GM20000 (cell line): ENCODE measurements around the gene SNX15.

ENCODE experiments used
- DNase-seq: peaks from one replicate; pipeline ENCODE4 v3.0.0; 2012; ENCODE audit warnings: low spot score
- TF ChIP-seq, protein P1 (sequence below): IDR thresholded peaks from 2 replicates; pipeline ENCODE4 v1.5.1; 2012; ENCODE audit warnings: mild to moderate bottlenecking, control low read depth; ENCODE audit errors: extremely low read depth, missing control alignments

Gene SNX15

DNA sequence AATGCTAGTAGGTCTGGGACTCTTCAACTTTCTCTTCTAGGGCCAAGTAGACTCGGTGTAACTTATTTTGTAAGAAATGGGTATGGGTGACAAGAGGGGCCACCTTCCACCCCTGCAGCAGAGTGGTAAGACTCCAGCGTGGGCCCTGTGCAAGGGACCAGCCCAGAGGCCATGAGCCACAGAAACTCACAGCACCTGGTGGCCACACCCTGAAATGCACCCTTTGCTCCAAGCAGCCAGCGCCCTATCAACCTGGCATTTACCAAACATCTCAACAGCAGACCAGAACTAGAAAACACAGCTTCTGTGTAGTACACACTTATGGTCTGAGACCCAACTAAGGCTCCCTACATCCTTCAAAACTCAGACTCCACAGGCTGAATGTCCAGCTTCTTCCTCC is 50.9 kb downstream of the SNX15 start:
- DNase-seq = peak; percentile 63
- TF ChIP-seq, protein P1, sequence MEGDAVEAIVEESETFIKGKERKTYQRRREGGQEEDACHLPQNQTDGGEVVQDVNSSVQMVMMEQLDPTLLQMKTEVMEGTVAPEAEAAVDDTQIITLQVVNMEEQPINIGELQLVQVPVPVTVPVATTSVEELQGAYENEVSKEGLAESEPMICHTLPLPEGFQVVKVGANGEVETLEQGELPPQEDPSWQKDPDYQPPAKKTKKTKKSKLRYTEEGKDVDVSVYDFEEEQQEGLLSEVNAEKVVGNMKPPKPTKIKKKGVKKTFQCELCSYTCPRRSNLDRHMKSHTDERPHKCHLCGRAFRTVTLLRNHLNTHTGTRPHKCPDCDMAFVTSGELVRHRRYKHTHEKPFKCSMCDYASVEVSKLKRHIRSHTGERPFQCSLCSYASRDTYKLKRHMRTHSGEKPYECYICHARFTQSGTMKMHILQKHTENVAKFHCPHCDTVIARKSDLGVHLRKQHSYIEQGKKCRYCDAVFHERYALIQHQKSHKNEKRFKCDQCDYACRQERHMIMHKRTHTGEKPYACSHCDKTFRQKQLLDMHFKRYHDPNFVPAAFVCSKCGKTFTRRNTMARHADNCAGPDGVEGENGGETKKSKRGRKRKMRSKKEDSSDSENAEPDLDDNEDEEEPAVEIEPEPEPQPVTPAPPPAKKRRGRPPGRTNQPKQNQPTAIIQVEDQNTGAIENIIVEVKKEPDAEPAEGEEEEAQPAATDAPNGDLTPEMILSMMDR = peak; percentile 67

DNA sequence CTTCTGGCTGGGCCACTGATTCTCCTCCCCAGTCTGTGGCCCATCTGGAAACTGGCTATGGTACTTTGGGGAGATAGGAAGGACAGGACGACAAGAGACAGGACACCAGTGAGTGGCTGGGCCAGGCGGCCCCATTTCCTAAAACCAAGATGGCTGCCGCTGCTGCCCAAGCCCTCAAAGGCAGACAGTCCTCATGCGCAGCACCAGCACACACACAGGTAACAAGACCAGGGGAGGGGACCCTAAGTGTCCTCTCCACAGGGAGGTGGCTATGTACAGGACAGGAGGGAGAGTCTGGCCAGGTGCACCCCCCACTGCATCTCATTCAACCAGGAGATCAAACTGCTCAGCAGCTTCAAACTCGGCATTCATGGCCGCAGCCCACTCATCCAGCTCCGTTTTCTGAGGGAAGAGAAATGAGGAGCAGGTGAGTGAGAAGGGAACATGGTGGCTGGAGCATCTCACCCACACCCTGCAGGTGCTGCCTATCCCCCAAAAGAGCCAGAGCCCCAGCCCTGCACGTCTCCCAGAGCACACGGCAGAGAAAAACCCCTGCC is 51.6 kb downstream of the SNX15 start:
- TF ChIP-seq, protein P1 = no peak
- DNase-seq = no peak

GRCh38 chr11:65083134-65083833 is 56.0 kb downstream of the SNX15 start:
- DNase-seq = no peak
- TF ChIP-seq, protein P1 = no peak

DNA sequence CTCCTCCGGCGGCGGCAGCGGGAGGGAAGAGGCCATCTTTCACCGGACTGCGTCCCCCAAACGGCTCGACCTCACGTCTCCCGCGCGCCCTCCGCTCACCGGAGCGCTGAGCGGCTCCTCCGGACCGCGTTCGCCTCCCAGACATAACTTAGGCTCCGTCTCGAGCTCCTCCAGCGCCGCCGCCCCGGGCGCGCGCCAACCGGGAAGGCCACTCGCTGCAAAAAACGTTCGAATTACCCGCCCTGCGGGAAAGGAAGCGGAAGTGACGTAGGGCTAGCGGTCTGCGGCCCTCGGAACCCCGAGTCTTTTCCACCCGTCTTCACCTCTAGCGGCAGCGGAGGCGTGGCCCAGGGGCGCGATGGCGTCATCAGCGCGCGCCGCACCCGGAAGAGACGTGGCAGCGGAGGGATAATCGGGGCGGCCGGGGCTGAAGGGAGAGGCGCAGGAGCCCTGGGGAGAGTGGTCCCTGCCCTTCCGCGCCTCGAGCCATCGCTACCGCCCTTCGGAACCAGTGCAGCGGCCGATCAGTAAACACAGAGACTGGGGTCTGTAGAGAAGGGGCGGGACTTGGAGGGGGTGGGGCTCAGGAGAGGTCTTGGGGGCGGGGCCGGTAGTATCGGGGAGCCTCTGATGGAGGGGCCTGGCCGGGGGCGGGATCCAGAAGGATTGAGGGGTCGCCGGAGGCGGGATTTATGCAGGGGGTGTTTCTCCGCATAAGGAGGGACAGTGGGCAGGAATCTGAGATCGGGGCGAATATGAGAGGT is 56.8 kb downstream of the SNX15 start, which contains the start of the genes CDCA5 and ZFPL1:
CDCA5 (minus strand) TSS at position 207 of the 764 bp plus-strand sequence; CDS start at position 145, 62 bp downstream.
ZFPL1 (plus strand) TSS at position 389 of the 764 bp plus-strand sequence. CDS start 477 bp downstream, outside the sequence.
- TF ChIP-seq, protein P1 = no peak
- DNase-seq = peak; percentile 98

GRCh38 chr11:65084598-65085375 is 57.5 kb downstream of the SNX15 start:
- DNase-seq = no peak
- TF ChIP-seq, protein P1 = no peak

- no peak for DNase-seq
- TF ChIP-seq, protein P1 = no peak
Observed at GRCh38 chr11:65085446-65085845, 58.2 kb downstream of the SNX15 start.
